Measurements from ENCODE around the gene WWOX. TPM values are rescaled to one million over a fixed set of nuclear protein-coding genes. Genes with fewer than 3 reads are reported as not detected.

The WWOX gene
- total RNA-seq, 1 donor from 2014 or later = 16.7 TPM

DNA sequence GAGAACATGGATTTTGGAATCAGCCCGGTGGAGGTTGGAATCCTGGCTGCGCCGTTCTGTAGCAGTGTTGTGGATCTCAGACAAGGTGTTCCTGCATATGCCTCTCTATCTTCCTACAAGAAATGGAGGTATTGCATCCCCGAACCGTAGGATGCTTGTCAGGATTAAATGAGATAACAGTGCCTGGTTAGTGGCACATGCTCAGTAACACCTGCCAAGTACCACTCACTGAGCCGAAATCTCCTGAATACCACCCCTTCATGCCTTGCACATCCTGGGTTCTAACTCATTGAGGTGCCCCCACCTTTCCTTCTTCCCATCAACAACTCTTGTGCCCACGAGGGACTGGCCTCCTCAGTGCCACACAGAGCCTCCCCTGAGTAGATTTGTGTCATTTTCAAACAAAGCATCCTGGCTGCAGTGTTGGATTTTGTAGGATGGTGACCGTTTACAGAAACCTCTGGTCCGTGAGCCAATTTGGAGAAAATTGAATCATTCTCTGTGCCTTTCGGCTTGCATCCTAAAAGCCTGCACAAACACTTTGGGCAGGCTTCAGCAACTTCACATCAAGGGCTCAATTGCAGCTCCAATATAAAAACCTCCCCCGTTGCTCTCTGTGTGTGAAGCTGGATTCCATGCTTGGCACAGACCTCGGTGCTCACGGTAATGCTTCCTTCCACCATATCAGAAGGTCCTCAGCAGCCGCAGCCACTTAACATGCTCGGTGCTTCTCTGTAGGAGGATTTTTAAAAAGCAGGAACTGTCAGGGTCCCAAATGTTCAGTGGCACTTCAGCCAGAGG lies 84.2 kb downstream of the WWOX start:
- Histone ChIP-seq H3K4me3 (ENCODE audit: low read length in 3 of 3) (no peak overlapping the region), H3K27ac (ENCODE audit: low read depth, low read length) (no peak overlapping the region), H3K27me3 (ENCODE audit: control insufficient read depth in 3 of 3, insufficient read depth in 3 of 3, low read length in 3 of 3) (no peaks in the 10 kb centered on the region), H3K9ac (ENCODE audit: low read depth in 1 of 3, low read length in 3 of 3) (no peak overlapping the region), H3K4me1 (ENCODE audit: control insufficient read depth in 3 of 3, insufficient read depth in 3 of 3, low read length in 3 of 3) (no peaks in the 10 kb centered on the region), H3K9me3 (ENCODE audit: control insufficient read depth in 3 of 3, low read length in 3 of 3) (no peaks in the 10 kb centered on the region), H3K36me3 (ENCODE audit: control insufficient read depth in 3 of 3, insufficient read depth in 3 of 3, low read length in 3 of 3) (no peaks in the 10 kb centered on the region)

DNA sequence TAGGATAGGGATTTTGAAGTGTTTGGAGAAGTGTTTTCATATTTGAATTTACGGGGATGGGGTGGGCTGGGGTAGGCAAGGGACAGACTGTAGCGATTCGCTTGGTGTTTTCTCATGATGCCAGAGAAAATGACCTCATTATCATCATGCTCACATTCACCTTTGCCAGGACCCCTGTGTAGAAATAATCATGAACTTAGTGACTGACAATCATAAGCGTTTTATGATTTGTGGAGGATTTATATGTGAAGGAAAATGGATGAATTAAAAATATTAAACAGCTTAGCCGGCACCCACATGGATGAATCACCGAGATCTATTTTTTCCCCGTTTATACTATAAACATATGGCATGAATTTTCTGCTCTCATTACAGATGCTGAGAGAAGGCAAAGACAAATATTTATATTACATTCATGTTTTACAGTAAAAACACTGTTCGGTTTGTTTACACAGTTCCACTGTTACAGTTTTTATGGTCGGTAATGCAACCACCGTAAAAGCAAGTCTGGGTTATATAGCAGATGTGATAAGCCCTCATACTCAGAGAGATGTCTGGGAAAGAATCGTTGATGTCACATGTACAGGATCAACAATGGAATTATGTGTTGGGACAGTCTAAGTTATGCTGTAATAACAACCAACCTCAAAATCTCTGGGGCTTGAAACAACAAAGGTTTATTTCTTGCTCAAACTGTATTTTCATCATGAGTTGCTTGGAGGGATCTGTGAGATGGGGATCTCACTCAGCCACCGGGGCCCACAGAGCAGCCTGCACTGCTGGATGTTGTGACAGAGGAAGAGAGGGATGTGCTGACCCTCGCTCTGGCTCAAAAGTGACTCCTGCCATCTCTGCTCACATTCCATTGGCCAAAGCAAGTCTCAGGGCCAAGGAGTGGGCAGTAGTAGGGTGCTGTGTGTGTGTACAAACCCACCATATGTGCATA lies 85.1 kb downstream of the WWOX start:
- H3K27me3 ChIP-seq (ENCODE audit: control insufficient read depth in 3 of 3, insufficient read depth in 3 of 3, low read length in 3 of 3) = no peaks in the 10 kb centered on the region
- H3K27ac ChIP-seq (ENCODE audit: low read depth, low read length) = no peak overlapping the region
- no peaks in the 10 kb centered on the region for H3K36me3 ChIP-seq (ENCODE audit: control insufficient read depth in 3 of 3, insufficient read depth in 3 of 3, low read length in 3 of 3)
- H3K4me1 ChIP-seq (ENCODE audit: control insufficient read depth in 3 of 3, insufficient read depth in 3 of 3, low read length in 3 of 3) = no peaks in the 10 kb centered on the region
- no peaks in the 10 kb centered on the region for H3K9me3 ChIP-seq (ENCODE audit: control insufficient read depth in 3 of 3, low read length in 3 of 3)
- H3K4me3 ChIP-seq (ENCODE audit: low read length in 3 of 3) = no peak overlapping the region
- no peak overlapping the region for H3K9ac ChIP-seq (ENCODE audit: low read depth in 1 of 3, low read length in 3 of 3)

DNA sequence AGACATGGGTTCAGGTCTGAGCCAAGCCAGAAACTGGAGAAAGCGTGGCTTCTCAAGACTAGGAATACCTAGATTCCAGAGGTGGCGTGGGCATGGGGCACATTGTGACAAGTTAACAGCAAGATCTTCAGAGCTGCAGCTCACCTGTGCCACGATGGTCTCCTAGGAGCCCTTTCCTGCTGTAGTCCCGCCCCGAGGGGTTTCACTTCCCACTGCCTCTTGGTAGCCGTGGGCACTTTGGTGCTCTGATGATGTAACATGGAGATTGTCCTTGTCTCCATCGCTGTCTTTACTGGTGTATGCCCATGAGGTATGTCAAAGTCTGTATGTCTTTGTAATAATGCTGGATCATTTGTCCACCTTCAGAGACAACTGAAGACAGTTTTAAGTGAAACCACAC lies 89.7 kb downstream of the WWOX start:
- H3K4me3 ChIP-seq (ENCODE audit: low read length in 3 of 3) = no peak overlapping the region
- no peaks in the 10 kb centered on the region for H3K27me3 ChIP-seq (ENCODE audit: control insufficient read depth in 3 of 3, insufficient read depth in 3 of 3, low read length in 3 of 3)
- no peaks in the 10 kb centered on the region for H3K36me3 ChIP-seq (ENCODE audit: control insufficient read depth in 3 of 3, insufficient read depth in 3 of 3, low read length in 3 of 3)
- H3K4me1 ChIP-seq (ENCODE audit: control insufficient read depth in 3 of 3, insufficient read depth in 3 of 3, low read length in 3 of 3) = no peaks in the 10 kb centered on the region
- peaks cover 0 to 2% (median 0%) of the 10 kb centered on the region in 3 donors for H3K9me3 ChIP-seq (ENCODE audit: control insufficient read depth in 3 of 3, low read length in 3 of 3)
- H3K9ac ChIP-seq (ENCODE audit: low read depth in 1 of 3, low read length in 3 of 3) = no peak overlapping the region
- H3K27ac ChIP-seq (ENCODE audit: low read depth, low read length) = no peak overlapping the region

DNA sequence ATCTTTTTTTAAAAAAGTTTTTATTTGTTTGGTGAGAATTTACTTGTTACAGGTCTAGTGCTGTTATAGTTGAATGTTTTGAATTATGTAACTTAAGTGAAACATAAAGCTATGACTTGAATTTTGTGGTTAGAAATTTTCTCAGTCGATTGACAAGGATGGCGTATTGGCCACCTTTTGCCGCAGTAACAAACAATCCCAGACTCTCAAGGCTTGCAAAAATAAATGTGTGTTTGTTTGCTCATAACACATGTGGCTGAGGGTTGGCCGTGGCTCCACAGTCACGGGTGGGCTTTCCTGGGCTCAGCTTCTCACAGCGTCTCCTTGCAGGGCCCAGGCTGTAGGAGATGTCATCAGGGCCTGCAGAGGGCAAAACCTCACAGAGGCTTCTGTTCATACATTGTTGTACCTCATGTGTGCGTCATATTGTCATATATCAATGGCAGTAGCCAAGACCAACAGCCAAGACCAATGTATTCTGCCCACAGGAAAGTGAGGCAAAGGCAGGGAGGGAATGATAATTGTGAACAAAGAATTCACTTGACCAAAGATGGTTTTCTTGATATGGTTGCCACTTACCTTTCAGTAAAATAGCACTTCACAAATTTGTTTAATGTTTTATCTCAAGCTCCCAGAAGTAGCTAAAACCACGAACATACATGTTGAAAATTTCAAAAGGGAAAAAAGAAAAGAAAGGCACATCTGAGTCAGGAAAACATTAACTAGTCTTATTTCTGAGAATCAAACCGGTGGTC lies 93.5 kb downstream of the WWOX start:
- Histone ChIP-seq H3K27me3 (ENCODE audit: control insufficient read depth in 3 of 3, insufficient read depth in 3 of 3, low read length in 3 of 3) (no peaks in the 10 kb centered on the region), H3K4me1 (ENCODE audit: control insufficient read depth in 3 of 3, insufficient read depth in 3 of 3, low read length in 3 of 3) (no peaks in the 10 kb centered on the region), H3K4me3 (ENCODE audit: low read length in 3 of 3) (no peak overlapping the region), H3K27ac (ENCODE audit: low read depth, low read length) (no peak overlapping the region), H3K9me3 (ENCODE audit: control insufficient read depth in 3 of 3, low read length in 3 of 3) (peaks cover 0 to 2% (median 0%) of the 10 kb centered on the region in 3 donors), H3K9ac (ENCODE audit: low read depth in 1 of 3, low read length in 3 of 3) (no peak overlapping the region), H3K36me3 (ENCODE audit: control insufficient read depth in 3 of 3, insufficient read depth in 3 of 3, low read length in 3 of 3) (no peaks in the 10 kb centered on the region)

DNA sequence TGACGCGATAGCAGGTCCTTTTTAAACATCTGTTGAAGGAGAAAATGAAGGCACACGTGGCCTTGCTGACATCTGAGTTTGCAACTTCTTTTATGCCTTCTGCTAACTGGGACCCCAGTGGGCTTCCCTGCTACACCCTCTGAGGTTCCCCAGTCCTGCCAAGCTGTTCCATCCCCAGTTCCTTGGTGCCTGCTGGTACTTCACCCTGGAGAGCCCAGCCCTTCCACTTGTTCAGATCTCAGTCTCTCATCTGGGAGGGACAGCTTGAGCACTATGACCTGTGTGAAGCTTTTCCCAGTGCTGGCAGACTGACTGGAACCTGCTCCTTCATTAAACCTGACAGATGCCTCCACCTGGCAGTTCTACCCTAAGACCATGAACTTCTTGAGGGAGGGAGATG lies 95.5 kb downstream of the WWOX start:
- no peaks in the 10 kb centered on the region for H3K36me3 ChIP-seq (ENCODE audit: control insufficient read depth in 3 of 3, insufficient read depth in 3 of 3, low read length in 3 of 3)
- H3K27me3 ChIP-seq (ENCODE audit: control insufficient read depth in 3 of 3, insufficient read depth in 3 of 3, low read length in 3 of 3) = no peaks in the 10 kb centered on the region
- H3K27ac ChIP-seq (ENCODE audit: low read depth, low read length) = no peak overlapping the region
- no peak overlapping the region for H3K9ac ChIP-seq (ENCODE audit: low read depth in 1 of 3, low read length in 3 of 3)
- H3K9me3 ChIP-seq (ENCODE audit: control insufficient read depth in 3 of 3, low read length in 3 of 3) = peaks cover 0 to 2% (median 0%) of the 10 kb centered on the region in 3 donors
- no peaks in the 10 kb centered on the region for H3K4me1 ChIP-seq (ENCODE audit: control insufficient read depth in 3 of 3, insufficient read depth in 3 of 3, low read length in 3 of 3)
- H3K4me3 ChIP-seq (ENCODE audit: low read length in 3 of 3) = no peak overlapping the region

DNA sequence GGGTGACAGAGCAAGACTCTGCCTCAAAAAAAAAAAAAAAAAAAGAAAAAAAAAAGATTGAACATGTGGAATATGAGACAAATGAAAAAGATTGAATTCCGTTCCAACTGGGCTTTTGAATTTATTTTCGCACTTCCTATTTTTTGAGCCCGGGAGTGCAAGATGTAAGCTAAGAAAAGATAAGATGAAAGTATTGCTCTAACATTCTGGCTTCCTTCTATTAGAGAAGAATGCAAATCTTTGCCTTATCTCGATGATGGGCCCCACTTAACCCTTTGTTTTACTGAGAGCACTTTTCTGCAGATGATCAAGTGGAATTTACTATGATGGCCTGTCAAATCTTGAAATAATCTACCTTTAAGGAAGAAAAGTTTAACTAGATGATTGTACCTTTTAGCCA lies 96.3 kb downstream of the WWOX start:
- Histone ChIP-seq H3K27ac (ENCODE audit: low read depth, low read length) (no peak overlapping the region), H3K9me3 (ENCODE audit: control insufficient read depth in 3 of 3, low read length in 3 of 3) (peaks cover 0 to 2% (median 0%) of the 10 kb centered on the region in 3 donors), H3K4me3 (ENCODE audit: low read length in 3 of 3) (no peak overlapping the region), H3K36me3 (ENCODE audit: control insufficient read depth in 3 of 3, insufficient read depth in 3 of 3, low read length in 3 of 3) (no peaks in the 10 kb centered on the region), H3K27me3 (ENCODE audit: control insufficient read depth in 3 of 3, insufficient read depth in 3 of 3, low read length in 3 of 3) (no peaks in the 10 kb centered on the region), H3K9ac (ENCODE audit: low read depth in 1 of 3, low read length in 3 of 3) (no peak overlapping the region), H3K4me1 (ENCODE audit: control insufficient read depth in 3 of 3, insufficient read depth in 3 of 3, low read length in 3 of 3) (no peaks in the 10 kb centered on the region)

DNA sequence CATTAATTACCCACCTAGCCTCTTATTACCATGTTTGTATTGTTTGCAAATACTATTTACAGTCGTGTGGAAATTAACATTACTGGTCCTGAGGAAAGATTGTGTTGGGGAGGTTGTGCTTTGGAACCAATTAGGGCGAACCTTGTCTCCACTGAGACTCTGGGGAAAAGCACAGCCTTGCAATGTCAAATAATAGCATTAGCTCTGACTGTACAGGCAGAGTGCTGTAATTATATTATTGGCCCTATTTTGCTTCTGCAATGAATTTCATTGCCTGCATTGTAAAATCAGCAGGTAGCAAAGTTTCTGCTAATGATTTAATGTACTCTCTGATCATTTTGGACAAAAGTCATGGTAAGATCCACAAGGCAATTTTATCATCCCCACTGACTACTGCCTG lies 97.0 kb downstream of the WWOX start:
- no peak overlapping the region for H3K9ac ChIP-seq (ENCODE audit: low read depth in 1 of 3, low read length in 3 of 3)
- H3K9me3 ChIP-seq (ENCODE audit: control insufficient read depth in 3 of 3, low read length in 3 of 3) = peaks cover 0 to 2% (median 0%) of the 10 kb centered on the region in 3 donors
- H3K36me3 ChIP-seq (ENCODE audit: control insufficient read depth in 3 of 3, insufficient read depth in 3 of 3, low read length in 3 of 3) = no peaks in the 10 kb centered on the region
- H3K27ac ChIP-seq (ENCODE audit: low read depth, low read length) = no peak overlapping the region
- no peaks in the 10 kb centered on the region for H3K27me3 ChIP-seq (ENCODE audit: control insufficient read depth in 3 of 3, insufficient read depth in 3 of 3, low read length in 3 of 3)
- no peak overlapping the region for H3K4me3 ChIP-seq (ENCODE audit: low read length in 3 of 3)
- no peaks in the 10 kb centered on the region for H3K4me1 ChIP-seq (ENCODE audit: control insufficient read depth in 3 of 3, insufficient read depth in 3 of 3, low read length in 3 of 3)

DNA sequence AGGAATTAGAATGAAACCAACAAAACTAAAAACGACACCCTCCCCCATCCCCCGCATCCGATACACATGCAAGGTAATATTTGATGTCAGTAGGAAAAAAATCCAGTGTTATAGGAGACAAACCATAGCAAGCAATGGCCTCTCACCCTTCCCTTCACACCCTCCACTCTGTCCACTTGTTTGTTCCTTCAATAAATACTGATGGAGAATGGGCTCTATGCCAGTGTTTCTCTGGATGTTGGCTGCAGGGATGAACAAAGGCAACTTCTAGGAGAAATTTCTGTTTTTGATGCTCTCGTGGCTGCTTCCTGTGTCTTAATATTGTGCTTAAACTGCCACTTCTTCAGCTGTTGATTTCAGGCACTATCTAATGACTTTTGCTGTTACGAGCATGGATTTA lies 98.8 kb downstream of the WWOX start:
- no peaks in the 10 kb centered on the region for H3K4me1 ChIP-seq (ENCODE audit: control insufficient read depth in 3 of 3, insufficient read depth in 3 of 3, low read length in 3 of 3)
- no peaks in the 10 kb centered on the region for H3K9me3 ChIP-seq (ENCODE audit: control insufficient read depth in 3 of 3, low read length in 3 of 3)
- no peaks in the 10 kb centered on the region for H3K36me3 ChIP-seq (ENCODE audit: control insufficient read depth in 3 of 3, insufficient read depth in 3 of 3, low read length in 3 of 3)
- H3K9ac ChIP-seq (ENCODE audit: low read depth in 1 of 3, low read length in 3 of 3) = no peak overlapping the region
- no peak overlapping the region for H3K4me3 ChIP-seq (ENCODE audit: low read length in 3 of 3)
- H3K27me3 ChIP-seq (ENCODE audit: control insufficient read depth in 3 of 3, insufficient read depth in 3 of 3, low read length in 3 of 3) = no peaks in the 10 kb centered on the region
- no peak overlapping the region for H3K27ac ChIP-seq (ENCODE audit: low read depth, low read length)

DNA sequence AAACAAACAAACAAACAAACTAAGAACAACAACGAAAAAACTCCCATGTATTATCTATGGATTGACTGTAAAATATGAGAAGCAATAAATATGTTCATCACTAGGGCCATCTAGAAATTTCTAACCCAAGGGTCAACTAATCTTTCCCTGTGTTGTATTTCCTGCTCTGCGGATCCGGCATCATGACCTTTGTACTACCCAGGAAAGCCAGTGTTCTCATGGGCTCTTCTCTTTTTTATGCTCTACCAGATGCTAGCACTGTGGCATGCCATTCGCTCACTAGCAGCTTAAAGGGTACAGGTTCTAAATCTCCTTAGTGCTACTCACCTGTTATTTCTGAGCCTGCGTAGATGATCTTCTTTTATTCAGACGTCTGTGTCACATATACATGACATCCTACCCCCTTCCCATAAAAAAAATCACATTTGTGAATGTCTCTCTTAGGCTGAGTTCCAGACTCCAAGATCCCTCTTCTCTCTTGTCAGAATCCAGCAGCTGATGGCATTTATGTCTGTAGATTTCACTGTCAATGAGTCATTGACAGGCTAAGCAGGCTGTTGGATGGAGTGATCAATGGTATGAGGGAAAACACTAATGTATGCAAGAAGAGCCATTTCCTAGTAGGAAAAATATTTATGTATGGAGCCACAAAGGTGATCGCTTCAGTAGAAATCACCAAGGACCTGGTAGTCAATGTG lies 100.0 kb downstream of the WWOX start:
- Histone ChIP-seq H3K9me3 (ENCODE audit: control insufficient read depth in 3 of 3, low read length in 3 of 3) (no peaks in the 10 kb centered on the region), H3K27ac (ENCODE audit: low read depth, low read length) (no peak overlapping the region), H3K4me1 (ENCODE audit: control insufficient read depth in 3 of 3, insufficient read depth in 3 of 3, low read length in 3 of 3) (no peaks in the 10 kb centered on the region), H3K27me3 (ENCODE audit: control insufficient read depth in 3 of 3, insufficient read depth in 3 of 3, low read length in 3 of 3) (no peaks in the 10 kb centered on the region), H3K9ac (ENCODE audit: low read depth in 1 of 3, low read length in 3 of 3) (no peak overlapping the region), H3K36me3 (ENCODE audit: control insufficient read depth in 3 of 3, insufficient read depth in 3 of 3, low read length in 3 of 3) (no peaks in the 10 kb centered on the region), H3K4me3 (ENCODE audit: low read length in 3 of 3) (no peak overlapping the region)
